Measurements from ENCODE around the gene ADGRF4. TPM values are rescaled to one million over a fixed set of nuclear protein-coding genes. Genes with fewer than 3 reads are reported as not detected.
A peak's percentile ranks its signal among the peaks of the same experiment; 100 is the strongest.

The ADGRF4 gene
- total and polyA plus RNA-seq, 8 donors = 0.02 TPM; not detected in 7

DNA sequence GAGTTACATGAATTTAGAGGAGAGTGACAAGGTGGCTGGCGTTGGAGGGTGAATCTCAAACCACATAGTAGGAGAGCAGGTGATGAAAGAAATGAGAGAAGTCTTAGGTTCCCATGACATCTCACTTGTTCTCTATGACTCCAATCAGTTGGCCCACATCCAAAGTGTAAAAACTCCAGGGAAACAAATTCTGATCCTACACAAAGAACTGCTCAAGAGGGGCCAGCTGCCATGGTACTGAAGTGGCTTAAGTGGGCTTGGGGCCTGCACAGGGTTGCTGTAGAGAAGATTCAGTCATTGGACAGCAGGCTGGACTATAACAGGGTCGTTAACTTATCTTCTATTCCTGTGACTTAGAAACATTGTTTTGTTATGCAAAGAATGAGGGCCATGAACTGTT is 7.6 kb upstream of the ADGRF4 start:
- no peaks in the 10 kb centered on the region for H3K4me1 ChIP-seq
- TF ChIP-seq CTCF (IDR thresholded peaks at IDR 0.05) = no peak
- H3K36me3 ChIP-seq = no peaks in the 10 kb centered on the region
- intact Hi-C loops (cut with DNase I) = no loop called here
- DNase-seq = no peak
- FAIRE-seq = no peak
- WGBS, 2 donors = 79 to 89% methylated on average over 2 of the region's 2 CpGs
- H3K27me3 ChIP-seq = no peaks in the 10 kb centered on the region
- no peak overlapping the region for H3K27ac ChIP-seq
- no peak overlapping the region for H3K4me3 ChIP-seq
- no peak for ATAC-seq
- no peaks in the 10 kb centered on the region for H3K9me3 ChIP-seq

DNA sequence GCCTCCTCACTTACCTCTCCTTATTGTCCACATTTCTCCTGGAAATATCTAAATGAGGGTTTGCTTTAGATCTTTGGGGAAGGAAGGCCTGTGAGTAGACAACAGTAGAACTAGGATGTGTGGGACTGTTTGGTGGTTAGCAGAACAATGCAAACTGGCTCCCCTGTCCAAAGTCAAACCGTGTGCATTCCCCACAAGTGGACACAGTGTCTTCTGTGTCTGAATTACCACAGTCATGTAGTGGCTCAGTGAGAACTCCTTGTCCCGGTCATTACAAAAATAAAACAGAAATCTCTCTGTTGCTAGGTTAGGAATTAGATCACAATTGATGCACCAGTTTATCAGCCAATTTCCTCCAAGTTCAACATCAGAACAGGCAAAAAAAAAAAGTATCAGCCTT is 455 bp upstream of the ADGRF4 start:
- Histone ChIP-seq H3K9me3 (no peaks in the 10 kb centered on the region), H3K36me3 (no peaks in the 10 kb centered on the region), H3K27ac (no peak overlapping the region), H3K4me1 (no peaks in the 10 kb centered on the region), H3K4me3 (no peak overlapping the region), H3K27me3 (no peaks in the 10 kb centered on the region)
- 71 to 78% methylated on average over 2 of the region's 2 CpGs for WGBS, 2 donors
- ATAC-seq (no peak), FAIRE-seq (no peak), DNase-seq (no peak)
- TF ChIP-seq CTCF (IDR thresholded peaks at IDR 0.05) = no peak
- intact Hi-C loops (cut with DNase I) = no loop called here

GRCh38 chr6:47700053-47700452 is 1.7 kb downstream of the ADGRF4 start:
- ATAC-seq (peak in 1 of 4 donors; percentile 25), FAIRE-seq (no peak)
- 84 to 85% methylated on average over 5 of the region's 5 CpGs for WGBS, 2 donors

DNA sequence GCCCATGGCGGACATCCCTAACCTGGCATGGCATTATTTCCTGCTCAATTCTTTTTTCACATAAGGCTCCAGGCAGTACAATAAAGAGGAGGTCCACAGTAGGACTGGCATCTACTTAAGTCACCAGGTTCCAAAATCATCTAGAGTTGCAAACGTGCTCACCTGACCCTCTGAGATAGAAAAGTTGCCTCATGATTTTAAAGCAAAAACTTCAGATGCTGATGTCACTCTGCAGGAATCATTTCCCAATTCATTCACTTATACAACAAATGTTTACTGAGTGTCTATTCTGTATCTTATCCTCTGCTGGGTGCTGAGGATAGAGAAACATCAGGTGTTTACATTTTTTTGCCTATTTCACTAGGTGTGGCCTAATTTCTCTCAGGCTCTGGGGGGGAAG is 2.2 kb downstream of the ADGRF4 start:
- no peaks in the 10 kb centered on the region for H3K4me1 ChIP-seq
- intact Hi-C loops (cut with DNase I) = no loop called here
- H3K27me3 ChIP-seq = no peaks in the 10 kb centered on the region
- no peak for ATAC-seq
- H3K4me3 ChIP-seq = no peak overlapping the region
- DNase-seq = no peak
- no peaks in the 10 kb centered on the region for H3K36me3 ChIP-seq
- whole genome bisulfite sequencing, 2 donors = 68 to 82% methylated on average over 2 of the region's 2 CpGs
- H3K9me3 ChIP-seq = no peaks in the 10 kb centered on the region
- FAIRE-seq = no peak
- no peak for TF ChIP-seq CTCF (IDR thresholded peaks at IDR 0.05)
- no peak overlapping the region for H3K27ac ChIP-seq

More at GRCh38 chr6:47700053-47700452, 1.7 kb downstream of the ADGRF4 start:
- Histone ChIP-seq H3K4me1 (no peaks in the 10 kb centered on the region), H3K9me3 (no peaks in the 10 kb centered on the region), H3K36me3 (no peaks in the 10 kb centered on the region), H3K27me3 (no peaks in the 10 kb centered on the region), H3K4me3 (no peak overlapping the region), H3K27ac (no peak overlapping the region)
- TF ChIP-seq CTCF (IDR thresholded peaks at IDR 0.05) = no peak
- intact Hi-C loops (cut with DNase I) = no loop called here
- DNase-seq = no peak

GRCh38 chr6:47701363-47701762 is 3.0 kb downstream of the ADGRF4 start:
- intact Hi-C loops (cut with DNase I) = no loop called here
- DNase-seq = no peak
- H3K4me3 ChIP-seq = no peak overlapping the region
- FAIRE-seq = no peak
- WGBS, 2 donors = 46 to 47% methylated on average over 4 of the region's 4 CpGs
- no peak for TF ChIP-seq CTCF (IDR thresholded peaks at IDR 0.05)
- H3K36me3 ChIP-seq = no peaks in the 10 kb centered on the region
- H3K27me3 ChIP-seq = no peaks in the 10 kb centered on the region
- no peaks in the 10 kb centered on the region for H3K9me3 ChIP-seq
- no peaks in the 10 kb centered on the region for H3K4me1 ChIP-seq
- no peak overlapping the region for H3K27ac ChIP-seq
- ATAC-seq = no peak

All from pancreas (tissue), 10 donors.